NT2/D1 (cell line): Measurements from ENCODE around the gene GPR183.

Experiments
- YY1 ChIP-seq: IDR thresholded peaks from 2 replicates; pipeline ENCODE4 v1.6.1; 2011; ENCODE audit not compliant: insufficient read length, insufficient read depth
- ZNF274 ChIP-seq: IDR thresholded peaks from 2 replicates; pipeline ENCODE4 v1.6.1; 2011; ENCODE audit warnings: mild to moderate bottlenecking, low read depth, low read length

DNA sequence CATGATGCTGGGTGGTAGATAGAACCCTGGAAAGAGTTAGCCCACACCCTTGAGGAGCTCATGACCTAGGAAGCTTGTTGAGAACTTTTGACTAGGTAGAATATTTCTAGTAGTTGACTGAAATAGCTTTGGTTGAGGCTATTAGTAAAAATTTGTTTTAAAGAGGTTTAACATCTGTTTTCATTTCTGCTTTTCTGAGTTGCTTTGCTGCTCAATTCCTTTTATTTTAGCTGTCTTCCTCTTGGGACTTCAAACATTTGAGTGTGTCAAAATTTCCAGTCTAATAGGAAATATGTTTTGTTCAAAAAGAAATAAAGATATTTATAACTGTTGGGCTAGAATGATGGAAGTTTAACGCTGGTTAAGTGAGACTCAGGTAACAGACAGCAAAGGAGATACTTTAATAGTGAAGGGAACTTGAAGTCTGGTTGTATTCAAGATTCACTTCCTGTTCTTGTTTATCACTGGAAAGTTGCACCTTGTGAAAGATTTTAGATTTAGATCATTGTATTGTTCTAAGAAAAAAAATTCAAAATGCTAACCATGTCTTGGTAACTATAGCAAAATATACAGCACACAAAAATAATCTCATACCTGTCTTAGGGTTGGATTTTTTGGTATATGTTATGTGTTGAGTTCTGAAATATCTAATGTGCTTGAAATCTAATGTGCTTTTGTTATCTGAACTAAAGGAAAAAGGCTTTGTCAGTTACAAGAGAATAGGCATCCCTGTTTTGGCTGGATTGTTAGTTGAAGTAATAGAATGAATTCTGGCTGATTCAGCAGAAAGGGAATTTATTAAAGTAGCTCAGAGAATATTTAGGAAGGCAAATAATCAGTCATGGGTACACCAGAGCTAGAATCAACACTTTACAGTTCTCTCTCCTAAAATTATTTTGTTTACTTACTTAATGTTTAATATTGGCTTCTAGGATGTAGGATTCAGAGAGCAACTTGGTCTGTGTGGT lies 24.7 kb downstream of the GPR183 start:
- TF ChIP-seq ZNF274 (no peak), YY1 (no peak)
